RKO (cell line): ENCODE results near the gene CCDC88A.
"Not testable (repeated sequence)": the region's sequence is repeated elsewhere in the genome, so short reads cannot be mapped to it uniquely, and the experiment has no call there.

Experiments
- DNase-seq: peaks from one replicate; pipeline ENCODE4 v3.0.0-alpha.2; 2016; ENCODE audit warnings: low spot score

CCDC88A gene

DNA sequence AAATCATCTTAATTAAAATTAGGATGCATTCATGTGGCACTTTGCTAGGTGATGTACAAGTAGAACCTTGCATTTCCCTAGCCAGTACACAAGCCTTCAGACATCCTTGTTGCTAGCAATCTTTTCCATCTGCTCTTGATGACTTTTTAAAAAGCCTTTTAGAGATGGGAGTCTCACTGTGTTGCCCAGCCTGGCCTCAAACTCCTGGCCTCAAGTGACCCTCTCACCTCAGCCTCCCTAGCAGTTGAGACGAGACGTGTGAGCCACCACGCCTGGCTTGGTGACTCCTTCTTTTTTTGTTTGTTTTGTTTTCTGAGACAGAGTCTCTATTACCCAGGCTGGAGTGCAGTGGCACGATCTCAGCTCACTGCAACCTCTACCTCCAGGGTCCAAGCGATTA lies 1.7 kb upstream of the CCDC88A start:
- no peak for DNase-seq

DNA sequence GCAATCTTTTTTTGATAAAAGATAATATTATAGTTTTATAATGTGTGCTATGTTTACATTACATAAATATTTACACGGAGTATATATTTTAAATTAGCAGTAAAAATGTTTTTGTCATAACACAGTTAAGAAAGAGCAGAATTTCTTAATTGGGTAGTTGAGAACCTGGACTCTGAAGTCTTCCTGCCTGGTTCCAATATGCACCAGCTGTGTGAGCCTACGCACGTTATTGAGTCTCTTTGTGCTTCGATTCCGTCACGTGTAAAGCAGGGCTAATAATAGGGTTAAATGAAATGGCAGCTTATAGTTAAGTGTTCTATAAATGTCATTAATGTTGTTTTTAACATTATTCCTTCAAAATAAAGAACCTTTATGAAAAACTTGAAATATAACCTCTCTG lies 1.2 kb upstream of the CCDC88A start:
- DNase-seq = no peak

DNA sequence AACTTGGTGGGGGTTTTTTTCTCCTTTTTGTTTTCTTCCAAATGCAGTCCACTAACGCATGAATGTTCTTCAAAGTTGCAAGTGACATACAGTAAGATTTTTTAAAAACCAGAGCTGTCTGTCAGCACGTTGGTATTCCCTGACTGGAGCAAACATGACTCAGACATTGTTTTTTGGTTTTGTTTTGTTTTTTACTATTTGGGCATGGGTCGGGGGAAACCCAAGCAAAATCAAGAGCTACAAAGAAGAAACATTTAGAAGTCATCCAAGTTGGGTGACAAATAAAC lies 726 bp upstream of the CCDC88A start:
- peak; percentile 75 for DNase-seq

DNA sequence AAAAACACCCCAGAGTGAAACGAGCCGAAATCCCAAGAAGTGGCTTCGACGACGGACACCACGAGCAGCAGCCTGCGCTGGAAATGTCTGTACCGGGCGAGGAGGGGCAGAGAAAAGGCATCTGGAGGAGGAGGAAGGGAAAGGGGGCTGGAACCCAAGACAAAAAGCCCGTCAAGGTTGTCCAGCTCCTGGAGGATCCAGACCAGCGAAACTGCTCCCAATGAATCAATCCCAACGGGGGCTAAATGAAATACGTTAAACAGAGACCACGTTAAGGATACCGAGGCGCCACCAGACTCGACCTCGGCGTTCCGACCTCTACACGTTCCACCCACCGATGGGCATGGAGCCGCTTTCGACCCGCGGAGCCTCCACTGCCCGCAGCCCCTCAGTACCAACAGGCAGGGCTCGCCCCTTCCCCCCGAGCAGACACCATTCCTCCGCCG lies 400 bp downstream of the CCDC88A start:
- peak; percentile 69 for DNase-seq

DNA sequence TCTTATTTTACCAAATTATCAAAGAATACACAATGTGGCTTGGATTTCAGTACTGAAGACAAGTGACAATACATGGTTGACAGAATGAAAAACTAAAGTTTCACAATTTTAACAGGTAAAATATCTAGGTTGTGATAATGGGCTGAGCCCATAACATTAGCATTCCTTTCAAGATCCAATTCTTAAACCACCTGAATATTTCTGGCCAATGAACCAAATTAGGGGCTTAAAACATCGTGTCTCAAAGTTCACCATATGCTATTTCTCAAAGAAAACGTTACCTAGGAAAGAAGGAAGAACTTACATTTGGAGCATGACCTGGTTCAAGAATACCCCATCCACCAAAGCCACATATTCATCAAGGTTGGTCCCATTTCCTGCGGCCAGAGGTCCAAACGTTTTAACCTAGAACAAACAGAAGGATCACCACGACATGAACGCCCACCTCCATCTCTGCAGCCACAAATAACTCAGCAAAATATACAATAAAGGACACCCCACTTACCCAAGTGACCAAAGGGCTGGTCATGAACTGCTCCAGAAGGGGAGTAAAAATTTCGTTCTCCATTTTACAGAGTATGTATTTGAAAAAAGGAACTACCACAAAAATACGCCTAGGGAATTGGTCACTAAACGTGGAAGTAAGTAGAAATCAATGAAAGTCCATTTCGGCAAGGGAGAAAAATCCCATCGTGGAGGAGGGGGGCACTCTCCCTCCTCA lies 984 bp downstream of the CCDC88A start:
- peak; percentile 57 for DNase-seq

DNA sequence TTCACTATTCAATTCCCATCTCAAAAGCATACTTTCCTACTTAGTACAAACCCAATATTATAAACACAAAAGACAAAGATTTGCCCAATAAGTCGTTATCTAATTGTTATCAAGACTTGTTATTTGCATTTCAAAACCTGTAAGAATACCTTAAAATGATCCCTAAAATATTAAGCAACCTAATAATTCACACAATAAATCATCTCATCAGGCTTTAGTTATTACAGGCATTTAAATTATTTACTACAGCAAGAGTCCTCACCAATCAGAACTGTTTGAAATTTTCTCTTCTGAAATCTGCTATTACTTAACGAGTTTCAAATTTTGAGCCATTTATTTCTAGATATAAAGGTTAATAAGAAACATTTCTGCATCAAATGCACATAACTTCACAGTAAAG lies 1.6 kb downstream of the CCDC88A start:
- DNase-seq = peak; percentile 52

DNA sequence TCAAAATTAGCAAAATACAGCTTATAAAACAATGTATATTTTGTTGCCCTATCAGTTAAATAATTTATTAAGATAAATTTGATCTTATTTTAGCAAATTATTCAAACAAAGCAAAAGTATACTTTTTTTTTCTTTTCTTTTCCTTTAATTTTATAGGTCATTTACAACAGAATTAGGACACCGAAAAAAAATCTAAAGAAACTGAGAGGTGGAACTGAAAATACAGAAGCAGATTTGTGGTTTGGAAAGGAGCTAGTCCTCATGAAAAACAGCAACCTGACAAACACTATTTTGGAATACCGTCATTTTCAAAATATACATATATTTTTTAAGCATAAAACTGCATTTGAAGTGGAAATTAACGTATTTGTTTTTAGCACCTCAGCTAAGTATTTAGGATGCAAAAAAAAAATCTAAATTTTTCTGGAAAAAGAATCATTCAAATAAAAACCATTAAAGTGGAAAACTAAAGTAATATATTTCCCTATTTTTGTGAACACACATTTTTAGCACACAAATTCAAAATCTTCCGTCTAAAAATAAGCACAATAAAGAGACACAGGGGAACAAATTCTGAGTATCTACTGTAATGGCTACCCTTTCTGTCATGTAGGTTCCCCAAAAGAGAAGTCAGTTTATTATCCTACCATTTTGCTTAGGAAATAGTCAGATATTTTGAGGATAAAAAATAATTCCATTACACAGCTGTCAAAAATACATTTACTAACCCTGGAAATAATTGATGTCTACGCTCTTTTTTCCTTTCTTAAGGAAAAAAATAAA lies 2.7 kb downstream of the CCDC88A start:
- peak; percentile 42 for DNase-seq

DNA sequence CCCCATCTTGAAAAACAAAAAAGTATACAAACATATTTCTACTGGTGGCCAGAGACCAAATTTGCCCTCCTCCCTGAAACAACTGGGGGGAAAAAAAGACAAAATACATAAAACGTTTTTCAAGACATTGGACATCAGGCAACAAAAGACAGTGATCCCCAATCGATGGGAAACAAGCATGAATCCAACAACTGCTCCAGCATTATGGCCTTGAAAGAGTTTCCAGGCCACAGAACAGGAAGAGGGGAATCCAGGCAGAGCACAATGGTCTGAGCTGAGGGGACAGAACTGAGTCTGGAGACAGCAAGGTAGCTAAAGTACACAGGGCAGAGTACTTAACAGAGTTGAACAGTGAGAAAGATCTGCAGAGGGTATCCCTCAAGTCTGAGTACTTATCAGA lies 4.4 kb downstream of the CCDC88A start:
- no peak for DNase-seq

DNA sequence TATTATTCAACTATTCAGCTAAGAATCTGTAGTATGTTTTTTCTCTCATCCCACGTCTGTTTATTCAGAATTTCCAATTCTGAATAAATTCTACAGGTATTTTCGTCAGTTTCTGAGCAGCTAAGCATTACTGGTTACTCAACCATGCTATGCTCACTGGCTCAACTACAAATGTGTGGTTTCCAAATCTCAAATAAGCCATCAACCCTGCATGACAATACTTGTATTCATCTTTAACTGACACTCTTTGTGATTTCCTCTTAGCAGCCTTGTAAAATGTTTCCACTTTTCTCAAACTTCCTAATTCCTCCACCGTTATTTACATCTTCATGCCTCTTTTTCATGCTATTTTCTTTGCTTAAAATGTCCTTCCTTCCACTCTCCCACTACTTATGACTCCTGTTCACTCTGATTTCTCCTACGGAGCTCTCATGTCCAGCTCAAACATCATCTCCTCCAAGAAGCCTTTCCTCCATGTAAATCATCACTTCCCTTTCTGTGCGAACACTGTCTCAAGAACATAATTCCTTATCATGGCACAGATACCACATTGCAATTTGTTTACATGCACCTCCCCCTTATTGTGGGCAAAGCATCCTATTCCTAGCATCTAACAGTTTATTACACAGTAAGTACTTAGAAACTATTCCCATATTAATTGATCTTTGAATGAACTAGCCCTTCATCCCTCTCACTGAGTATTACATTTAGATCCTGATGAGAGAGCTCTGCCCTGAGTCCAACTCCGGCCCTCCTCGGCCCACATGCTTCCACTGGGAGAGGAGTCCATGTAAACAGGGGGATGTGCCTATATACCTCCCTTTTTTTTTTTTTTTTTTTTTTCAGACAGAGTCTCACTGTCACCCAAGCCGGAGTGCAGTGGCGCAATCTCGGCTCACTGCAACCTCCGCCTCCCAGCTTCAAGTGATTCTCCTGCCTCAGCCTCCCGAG lies 10.5 kb downstream of the CCDC88A start:
- DNase-seq = no peak

DNA sequence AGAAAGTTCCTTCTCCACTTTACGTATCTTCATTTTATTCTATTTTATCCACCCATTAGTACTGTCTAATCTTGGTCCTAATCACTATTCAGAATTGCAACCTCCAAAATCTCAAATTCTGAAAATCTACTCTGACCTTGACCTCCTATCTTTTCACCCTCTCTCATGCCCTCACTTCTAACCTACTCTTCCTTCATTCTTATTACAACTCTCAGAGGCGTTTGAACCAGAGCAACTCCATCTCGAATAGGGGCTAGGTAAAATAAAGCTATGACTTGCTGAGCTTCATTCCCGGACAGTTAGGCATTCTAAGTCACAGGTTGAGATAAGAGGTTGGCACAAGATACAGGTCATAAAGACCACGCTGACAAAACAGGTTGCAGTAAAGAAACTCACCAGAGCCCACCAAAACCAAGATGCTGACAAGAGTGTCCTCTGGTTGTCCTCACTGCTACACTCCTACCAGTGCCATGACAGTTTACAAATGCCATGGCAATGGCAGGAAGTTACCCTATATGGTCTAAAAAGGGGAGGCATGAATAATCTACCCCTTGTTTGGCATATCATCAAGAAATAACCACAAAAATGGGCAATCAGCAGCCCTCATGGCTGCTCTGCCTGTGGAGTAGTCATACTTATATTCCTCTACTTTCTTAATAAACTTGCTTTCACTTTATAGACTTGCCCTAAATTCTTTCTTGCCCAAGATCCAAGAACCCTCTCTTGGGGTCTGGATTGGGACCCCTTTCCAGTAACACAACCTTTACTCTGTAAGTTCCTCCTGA lies 11.4 kb downstream of the CCDC88A start:
- no peak for DNase-seq

DNA sequence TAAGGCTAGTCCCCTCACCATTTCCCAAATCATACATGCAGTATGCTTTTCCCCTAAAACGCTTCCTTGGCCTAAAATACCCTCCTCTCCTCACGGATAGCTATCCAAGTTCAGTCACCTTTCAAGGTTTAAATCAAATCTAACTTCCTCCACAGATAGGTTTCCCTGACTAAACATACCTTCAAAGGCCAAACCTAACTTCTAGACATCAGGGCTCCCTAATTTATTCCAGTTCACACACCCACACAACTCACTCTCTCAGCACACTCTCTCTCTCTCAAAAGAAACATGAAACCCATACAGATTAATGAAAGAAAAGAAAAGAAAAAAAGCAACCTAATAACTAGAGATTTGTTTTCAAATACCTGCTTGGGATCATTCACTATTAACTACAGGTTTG lies 14.5 kb downstream of the CCDC88A start:
- no peak for DNase-seq

DNA sequence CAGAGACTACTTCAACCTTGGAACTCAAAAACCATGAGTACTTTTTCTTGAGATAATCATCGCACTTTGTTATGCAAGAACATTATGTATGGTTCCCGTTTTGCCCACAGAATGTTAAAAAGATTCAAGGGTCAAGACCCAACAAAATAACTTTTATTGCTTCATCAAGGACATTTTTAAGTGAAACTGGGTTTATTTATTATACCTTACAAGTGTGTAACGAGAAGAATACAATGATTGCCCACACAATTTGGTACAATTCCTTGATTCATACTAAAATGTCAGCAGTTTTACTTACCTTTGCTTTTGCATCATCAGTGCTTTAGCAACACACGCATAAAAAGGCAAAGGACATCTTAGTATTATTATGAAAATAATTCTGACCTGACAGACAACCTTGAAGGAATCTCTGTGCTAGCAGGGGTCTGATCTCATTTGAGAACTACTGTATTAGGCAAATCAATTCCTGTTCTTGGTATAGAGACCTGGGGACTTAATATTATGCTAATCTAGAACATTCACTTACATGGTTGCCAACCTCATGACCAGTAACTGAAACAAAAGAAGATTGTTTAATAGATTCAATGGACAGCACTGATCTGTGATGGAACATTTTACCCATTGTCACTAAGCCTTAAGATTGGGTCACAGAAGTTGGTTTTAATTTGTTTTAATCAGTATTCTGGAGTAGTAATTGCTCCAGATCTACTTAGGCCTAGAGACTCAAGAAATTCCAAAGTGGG lies 16.2 kb downstream of the CCDC88A start:
- no peak for DNase-seq

DNA sequence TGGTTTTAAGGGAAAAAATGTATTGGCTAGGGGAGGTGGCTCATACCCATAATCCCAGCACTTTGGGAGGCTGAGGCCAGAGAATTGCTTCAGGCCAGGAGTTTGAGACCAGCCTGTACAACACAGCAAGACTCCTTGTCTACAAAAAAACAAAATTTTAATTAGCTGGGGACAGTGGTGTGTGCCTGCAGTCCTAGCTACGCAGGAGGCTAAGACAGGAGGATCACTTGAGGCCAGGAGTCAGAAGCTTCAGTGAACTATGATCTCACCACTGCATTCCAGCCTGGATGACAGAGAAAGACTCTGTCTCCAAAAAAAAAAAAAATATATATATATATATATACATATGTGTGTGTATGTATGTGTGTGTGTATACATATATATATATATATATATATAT lies 18.5 kb downstream of the CCDC88A start:
- no peak for DNase-seq

DNA sequence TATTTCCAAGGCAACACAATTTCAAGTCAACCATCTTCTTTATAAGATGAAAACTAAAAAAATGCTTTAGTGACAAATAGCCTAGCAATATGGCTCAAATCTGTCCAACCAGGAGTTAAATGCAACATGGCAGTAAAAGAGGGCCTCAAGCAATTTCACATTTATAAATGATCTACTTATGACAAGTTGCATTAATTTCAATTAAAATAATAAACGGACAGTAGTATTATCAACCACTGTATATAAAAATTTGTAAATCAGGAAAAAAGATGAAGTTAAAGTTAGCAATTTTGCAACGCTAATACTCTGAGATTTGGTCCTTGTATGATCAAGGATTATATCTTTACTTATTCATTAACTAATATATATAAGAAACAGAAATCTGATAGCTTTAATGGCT lies 19.3 kb downstream of the CCDC88A start:
- no peak for DNase-seq

DNA sequence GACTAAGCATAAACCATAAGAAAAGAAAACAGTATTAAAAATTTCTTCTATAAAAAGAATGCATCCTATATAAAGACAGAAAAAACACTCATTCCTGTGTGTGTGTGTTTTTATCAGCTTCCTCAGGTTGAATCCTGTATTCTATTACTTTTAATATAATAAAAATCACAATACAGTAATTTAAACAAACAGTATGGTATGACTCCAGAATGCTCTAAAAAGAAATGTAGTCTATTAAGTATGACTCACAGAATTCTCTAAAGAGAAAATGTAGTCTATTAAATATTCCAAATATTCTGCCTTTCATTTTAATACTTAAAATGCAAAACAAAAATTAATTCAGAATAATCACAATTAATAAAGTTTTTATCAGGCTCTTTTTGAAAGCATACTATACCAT lies 19.8 kb downstream of the CCDC88A start:
- no peak for DNase-seq

DNA sequence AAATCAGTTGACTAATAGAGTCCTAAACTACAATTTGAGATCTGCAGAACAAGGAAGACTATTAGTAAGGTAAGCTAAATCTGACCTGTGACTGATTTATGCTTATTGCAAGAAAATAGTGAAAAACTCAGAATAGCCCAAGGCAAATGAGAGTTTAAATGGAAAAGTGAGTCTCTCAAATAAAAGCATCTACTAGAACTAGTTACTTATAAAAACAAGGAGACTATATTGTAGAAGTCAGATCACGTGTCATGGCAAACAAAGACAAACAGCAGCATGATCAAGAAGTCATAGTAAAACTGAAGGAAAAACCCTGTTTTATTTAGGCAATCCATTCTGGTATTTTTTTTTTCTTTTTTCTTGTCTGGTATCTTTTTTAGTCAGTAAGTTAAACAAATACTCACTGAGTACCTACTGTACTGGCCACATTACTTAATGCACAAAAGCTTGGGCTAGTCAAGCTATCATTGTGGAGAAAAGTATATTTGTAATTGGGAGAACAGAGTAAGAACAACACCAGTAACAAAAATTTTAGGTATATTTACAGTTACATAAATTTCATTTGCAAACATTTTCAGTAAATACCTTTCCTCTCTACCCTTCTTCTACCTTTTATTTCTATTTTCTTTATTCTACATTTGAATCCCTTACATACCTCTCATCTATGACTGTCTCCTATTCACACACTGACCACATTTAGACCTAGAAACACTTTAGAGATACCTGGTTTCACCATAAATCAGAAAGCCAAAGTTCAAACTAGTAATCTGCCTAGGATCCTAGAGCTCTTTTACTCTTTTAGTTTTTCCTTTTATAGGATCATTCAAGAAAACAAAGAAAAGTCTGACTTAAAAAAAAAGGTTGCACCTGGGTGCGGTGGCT lies 23.7 kb downstream of the CCDC88A start:
- DNase-seq = no peak

DNA sequence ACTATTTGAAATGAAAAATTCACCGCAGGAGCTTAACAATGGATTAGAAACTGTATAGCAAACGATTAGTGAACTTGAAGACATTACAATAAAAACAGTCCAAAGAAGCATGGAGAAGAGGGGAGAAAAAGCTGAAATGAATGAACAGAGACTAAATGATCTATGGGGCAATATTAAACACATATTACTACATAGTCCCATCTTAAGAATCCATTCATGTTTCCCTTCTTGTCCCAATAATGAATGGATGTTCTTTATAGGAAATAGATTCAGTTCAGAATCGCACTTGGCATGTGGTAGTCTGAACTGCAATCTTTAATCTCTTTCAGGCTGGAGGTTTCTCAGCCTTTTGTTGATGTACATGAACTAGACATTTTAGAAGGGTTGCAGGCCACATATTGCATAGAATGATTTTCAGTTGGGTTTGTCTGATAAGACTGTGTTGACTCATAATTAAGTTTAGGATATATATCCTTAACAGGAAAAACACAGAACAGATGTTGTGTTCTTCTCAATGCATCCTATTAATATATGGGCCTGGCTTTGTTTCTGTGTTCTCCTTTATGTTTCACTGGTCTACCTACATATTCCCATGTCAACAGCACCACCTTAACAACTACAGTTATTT lies 27.9 kb downstream of the CCDC88A start:
- DNase-seq = no peak

DNA sequence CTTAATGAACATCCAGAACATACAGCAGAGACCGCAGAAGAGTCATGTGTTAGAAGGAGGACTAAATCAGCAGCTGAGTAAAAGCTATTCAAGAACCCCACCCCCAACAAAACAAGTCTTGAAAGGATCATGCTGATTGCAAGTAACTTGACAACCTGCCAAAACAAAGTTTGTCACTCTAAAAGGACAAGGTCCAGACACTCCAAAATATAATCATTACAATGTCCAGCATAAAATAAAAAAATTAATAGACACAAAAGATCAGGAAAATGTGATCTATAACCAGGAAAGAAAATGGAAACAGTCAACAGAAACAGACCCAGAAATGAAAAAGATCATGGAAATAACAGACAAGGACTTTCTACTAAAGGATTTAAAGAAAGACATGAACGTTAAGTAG lies 28.5 kb downstream of the CCDC88A start:
- no peak for DNase-seq

DNA sequence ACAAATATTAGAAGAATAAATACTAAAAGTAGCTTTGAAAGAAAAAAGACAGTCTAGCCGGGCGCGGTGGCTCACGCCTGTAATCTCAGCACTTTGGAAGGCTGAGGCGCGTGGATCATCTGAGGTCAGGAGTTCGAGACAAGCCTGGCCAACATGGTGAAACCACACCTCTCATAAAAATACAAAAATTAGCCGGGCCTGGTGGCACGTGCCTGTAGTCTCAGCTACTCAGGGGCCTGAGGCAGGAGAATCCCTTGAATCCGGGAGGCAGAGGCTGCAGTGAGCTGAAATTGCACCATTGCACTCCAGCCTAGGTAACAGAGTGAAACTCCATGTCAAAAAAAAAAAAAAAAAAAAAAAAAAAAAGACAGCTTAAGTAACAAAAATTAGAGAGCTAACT lies 34.1 kb downstream of the CCDC88A start:
- not testable (repeated sequence) for DNase-seq

DNA sequence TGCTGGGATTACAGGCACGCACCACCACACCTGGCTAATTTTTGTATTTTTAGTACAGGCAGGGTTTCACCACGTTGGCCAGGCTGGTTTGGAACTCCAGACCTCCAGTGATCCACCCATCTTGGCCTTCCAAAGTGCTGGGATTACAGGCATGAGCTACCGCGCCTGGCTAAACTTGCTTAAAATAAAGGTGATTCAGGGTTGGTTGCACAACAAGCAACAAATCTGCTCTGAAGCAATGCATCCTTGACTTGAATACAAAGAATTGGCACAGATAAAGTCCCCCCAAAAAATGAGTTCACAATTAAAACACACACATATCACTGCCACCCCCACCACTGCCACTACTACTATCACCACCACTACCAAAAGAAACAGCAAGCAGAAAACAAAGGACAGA lies 34.9 kb downstream of the CCDC88A start:
- no peak for DNase-seq
